Prostate gland (tissue), 2 donors: ENCODE results near the gene SH3GLB1.

ENCODE experiments used
- CTCF ChIP-seq, 4 experiments: fragments of 200-600 bp in 2 of 4; fragments of 450-650 bp in 2 of 4; sonication (generic) in 2 of 4; IDR thresholded peaks; 1 replicate in 3 of 4; 2 replicates in 1 of 4; pipeline ENCODE4 v1.5.1; 2016 to 2019; ENCODE audit warnings: antibody characterized with exemption in 4 of 4, mild to moderate bottlenecking in 2 of 4, moderate library complexity in 2 of 4
- POLR2A ChIP-seq: fragments of 450-650 bp; IDR thresholded peaks from one replicate; pipeline ENCODE4 v1.6.1; 2016; ENCODE audit warnings: antibody characterized with exemption, mild to moderate bottlenecking

- peak in 3 of 4 experiments; percentile 22 to 43 (median 27) for TF ChIP-seq CTCF (IDR thresholded peaks at IDR 0.05)
- TF ChIP-seq POLR2A, result no peak
Observed at GRCh38 chr1:86687595-86687994, 16.8 kb upstream of the SH3GLB1 start.
